ENCODE results near the gene SHC1. TPM values are rescaled to one million over a fixed set of nuclear protein-coding genes. Genes with fewer than 3 reads are reported as not detected.

The SHC1 gene
- total RNA-seq, 1 donor from 2014 or later = 68.0 TPM

DNA sequence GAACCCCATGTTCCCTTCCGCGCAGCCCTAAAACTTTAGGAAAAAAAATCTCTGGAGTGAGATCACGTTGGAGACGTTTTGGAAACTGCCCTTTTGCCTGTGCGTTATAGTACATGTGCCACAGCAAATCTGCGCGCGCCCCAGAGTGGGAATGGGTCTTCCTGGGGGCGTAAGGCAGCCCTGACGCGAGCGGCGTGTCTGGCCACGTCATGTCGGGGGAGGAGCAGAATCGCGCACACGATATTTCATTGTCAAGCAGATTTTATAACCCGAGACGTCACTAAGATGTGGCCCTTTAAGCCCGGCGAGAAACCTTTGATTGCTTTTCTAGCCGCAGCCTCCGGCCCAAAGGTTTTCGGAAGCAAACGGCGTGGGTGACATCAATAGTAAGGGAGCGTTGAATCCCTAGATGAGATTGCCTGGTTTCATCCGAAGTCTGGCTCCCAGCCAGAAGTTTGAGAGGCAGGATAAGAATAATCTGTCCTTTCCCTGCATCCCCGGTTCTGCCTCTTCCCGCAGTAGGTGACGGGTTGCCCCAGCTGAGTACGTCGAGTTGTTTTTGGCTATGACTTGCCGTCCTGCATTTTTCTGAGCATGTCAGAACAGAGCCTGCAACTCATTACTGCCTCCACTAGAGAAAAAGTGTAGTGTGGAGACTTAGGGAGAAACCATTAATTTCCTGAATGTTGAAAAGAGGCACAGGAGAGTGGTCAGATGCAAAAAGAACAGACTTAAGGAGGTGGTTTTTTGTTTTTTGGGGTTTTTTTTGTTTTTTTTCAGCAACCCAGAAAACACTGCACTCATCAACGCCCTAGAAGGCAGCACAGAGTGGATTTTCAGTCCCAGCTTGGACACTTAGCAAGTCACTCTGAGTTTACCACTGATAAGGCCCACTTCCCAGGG, 33.2 kb downstream of the SHC1 start:
- peak; percentile 69 for ATAC-seq

DNA sequence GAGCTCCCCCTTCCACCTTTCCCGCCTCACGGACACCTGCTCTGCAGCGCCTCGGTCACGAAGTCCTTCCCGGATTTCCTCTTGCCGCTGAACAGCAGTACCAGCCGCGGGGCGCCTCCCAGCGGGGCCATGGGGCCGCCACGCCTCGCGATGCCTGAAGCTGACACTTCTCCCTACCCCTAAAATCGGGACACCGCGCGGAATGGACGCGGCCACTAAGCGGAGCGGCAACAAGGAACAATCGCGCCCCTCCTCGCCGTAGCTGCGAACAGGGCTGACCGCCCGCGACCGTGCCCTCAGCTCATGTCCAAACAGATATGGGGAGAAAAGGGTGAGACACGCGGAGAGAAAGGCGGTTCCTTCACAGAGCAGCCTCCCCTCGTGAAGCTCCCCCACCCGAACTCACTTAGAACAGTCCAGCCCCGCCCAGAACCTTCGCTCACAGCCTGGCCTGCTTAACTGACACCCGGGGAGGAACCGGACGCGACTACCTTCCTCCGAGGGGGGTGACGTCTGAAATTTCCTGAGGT, 33.9 kb downstream of the SHC1 start, which contains the start of gene PMVK:
PMVK (minus strand) TSS at position 165 of the 530 bp plus-strand sequence; CDS start at position 131, 34 bp downstream.
- peak; percentile 83 for ATAC-seq

DNA sequence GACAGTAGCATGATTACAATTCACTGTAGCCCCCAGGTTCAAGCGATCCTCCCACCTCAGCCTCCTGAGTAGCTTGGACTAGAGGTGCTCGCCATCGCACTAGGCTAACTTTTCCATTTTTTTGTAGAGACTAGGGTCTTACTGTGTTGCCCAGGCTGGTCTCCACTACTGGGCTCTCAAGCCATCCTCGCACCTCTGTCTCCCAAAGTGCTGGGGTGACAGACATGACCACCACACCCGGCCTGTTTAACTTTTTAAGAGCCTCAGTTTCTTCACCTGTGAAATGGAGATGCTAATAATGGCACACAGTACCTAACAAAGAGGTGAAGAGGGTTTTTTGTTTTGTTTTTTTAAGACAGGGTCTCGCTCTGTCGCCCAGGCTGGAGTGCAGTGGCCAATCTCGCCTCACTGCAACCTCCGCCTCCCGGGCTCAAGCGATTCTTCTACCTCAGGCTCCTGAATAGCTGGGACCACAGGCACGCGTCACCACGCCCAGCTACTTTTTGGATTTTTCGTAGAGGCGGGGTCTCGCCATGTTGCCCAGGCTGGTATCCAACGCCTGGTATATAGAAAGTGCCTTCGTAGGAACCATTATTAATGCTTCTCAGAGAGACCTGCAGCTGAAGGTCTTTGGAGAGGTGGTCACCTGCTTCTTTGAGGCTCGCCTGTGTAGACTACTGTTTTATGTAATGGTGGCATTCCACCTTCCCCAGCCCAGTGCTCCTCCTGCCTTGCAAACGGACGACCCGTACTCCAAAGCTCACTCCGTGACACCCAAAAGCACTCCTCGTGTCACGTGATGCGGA, 34.6 kb downstream of the SHC1 start:
- no peak for ATAC-seq

DNA sequence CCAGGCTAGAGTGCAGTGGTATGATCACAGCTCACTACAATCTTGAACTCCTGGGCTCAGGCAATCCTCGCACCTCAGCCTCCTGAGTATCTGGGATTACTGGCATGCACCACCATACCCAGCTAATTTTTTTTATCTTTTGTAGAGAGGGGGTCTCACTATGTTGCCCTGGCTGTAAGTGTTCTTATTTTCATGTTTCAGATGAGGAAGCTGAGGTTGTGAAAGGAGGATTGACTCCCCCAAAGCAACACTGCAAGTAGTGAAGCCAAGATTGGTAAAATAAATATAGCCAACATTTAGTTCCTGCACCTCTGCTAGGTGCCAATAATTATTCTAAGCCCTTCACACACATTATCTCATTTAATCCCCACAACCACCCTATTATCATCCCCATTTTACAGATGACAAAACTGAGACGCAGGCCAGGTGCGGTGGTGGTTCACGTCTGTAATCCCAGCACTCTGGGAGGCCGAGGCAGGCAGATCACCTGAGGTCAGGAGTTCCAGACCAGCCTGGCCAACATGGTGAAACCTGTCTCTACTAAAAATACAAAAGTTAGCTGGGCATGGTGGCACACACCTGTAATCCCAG, 36.1 kb downstream of the SHC1 start:
- ATAC-seq = no peak

DNA sequence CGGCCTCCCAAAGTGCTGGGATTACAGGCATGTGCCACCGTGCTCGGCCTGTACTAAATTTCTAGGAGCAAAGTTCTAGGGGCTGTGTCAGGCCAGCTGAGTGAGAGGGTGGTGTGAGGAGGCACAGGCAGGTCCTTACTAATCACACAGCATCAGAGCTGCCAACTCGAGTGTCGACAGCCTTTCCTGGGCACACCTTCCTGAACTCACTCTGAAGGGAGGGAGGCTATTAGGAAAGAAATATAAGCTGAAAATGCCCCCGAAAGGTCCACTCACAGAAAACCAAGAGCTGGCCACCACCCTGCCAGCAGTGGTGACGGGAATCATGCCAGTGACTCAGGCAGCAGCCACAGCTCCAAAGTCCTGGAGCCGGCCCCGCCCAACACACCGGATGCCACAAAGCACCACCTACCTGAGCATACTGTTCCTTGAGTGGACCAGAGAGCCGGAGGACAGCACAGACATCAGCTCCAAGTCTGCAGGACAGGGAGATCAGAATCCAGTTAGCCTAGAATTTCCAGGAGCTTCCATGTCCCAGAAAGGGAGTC, 38.5 kb downstream of the SHC1 start:
- peak; percentile 58 for ATAC-seq

DNA sequence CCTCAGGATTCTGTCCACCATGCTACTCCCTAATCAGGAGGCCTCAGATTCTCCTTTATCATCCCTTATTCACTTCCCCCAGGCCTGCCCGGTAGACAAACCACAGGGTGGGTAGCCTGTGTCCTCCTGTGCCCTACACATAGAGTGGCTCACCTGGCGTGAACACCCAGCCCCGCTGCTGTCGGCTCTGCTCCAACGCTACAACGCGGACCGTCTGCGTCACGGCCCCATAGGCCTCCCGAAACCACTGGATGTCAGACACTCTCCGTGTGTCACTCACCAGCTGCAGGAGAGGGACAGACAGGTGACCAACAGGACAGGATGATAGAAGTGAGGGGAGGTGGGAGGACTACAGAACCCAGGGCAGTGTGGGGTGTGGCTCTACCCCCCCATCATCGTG, 44.3 kb downstream of the SHC1 start:
- no peak for ATAC-seq

DNA sequence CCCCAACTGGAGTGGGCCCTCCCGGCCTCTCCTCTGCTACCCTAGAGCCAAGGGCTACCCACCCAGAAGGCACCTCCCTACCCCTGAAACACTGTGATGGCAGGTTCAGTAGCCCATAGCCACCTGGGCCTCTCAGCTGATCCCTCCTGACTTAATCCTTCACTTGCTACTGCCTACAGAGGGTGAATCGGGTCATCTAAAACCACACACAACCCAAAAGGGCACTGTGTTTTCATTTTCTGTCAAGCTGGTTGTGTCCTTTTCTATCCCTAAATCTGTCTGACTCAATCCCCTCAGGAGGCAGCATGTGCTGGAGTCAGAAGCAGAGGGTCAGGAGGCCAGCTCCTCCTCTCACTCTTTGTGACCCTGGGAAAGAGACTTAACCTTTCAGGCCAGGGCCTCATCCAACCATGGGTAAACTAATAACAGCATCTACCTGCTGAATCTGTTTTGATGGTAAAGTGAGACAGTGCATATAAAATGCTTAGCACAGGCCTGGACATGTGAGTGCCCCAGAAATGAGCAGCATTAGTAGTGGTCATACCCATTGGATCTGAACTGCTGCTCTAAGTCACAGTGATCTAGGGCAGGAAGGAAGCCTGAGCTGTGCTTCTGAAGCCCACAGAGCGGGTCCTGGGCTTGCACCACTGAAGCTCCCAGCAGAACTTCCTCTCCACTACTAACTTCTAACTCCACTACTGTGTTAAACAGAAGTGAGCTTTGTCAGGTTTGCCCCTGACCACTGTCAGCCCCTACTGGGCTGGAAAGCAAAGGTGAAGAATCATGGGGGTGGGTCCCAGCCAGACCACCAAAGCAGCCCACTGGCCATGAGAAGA, 45.0 kb downstream of the SHC1 start:
- ATAC-seq = no peak

DNA sequence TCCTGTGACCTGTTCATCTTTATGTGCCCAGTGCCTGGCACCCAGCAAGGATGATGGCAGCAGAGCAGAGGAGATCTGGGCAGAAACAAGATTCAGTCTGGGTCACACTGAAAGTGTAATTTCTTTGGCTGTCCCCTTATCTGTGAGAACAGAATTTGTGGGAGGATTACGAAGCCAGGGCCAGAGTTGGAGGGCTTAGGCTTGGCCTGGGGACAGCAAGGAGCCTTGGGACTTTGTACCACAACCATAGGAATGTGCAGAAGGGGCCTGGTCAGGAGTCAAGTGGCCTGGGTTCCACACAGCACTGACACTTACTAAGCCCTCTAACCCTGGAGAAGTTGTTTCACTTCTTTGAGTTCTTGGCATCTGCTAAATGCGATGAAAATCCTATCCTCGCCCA, 46.9 kb downstream of the SHC1 start:
- ATAC-seq = no peak

DNA sequence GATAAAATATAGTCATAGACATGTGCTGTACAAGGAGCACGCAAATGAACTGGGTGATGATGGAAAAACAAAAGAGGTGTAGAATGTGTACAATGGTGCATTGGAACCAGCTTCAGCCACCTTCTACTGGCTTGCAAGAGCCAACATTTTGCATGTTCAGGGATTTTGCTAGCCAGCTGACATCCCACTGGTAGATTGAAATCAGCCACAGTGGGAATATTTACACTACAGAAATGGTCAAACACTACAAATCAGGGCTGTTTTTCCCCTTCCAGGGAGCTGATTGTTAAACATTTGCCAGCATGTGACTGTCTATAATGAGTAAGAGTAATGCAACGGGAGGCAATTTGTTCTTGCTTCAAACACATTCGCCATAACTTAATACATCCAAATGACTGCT, 57.3 kb downstream of the SHC1 start:
- ATAC-seq = no peak

DNA sequence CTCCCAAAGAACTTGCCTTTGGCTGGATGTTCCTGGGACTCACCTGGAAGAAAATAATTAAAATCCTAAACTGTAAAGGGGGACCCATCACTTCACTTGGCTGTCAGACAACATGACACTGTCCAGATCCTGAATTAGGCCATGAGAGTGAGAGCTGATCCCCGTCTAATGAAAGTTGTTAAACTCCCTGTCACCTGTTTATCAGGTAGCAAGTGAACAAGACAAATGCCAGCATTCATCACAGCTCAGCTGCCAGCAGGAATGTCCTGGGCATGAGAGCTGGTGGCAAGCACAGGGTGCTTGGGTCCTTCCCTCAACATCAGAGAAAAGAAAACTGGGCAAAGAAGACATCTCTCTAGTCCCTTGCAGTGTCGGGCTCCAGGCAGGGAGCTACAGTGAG, 57.8 kb downstream of the SHC1 start:
- ATAC-seq = no peak

Other genes with a start within 250 kb of the SHC1 start
- gene KCNN3, start 100.5 kb downstream of the SHC1 start, total RNA-seq = 0.28 TPM
- gene PMVK, start 34.0 kb downstream of the SHC1 start, total RNA-seq = 55.6 TPM
- gene PBXIP1, start 14.6 kb downstream of the SHC1 start, total RNA-seq = 9.2 TPM
- gene PYGO2, start 9.0 kb downstream of the SHC1 start, total RNA-seq = 17.3 TPM
- 74.5 TPM for gene CKS1B, start 3.9 kb upstream of the SHC1 start, total RNA-seq
- gene FLAD1, start 12.6 kb upstream of the SHC1 start, total RNA-seq = 29.6 TPM
- gene LENEP, start 22.8 kb upstream of the SHC1 start, total RNA-seq = not detected
- 132 TPM for gene ZBTB7B, start 32.1 kb upstream of the SHC1 start, total RNA-seq
- gene DCST2, start 63.0 kb upstream of the SHC1 start, total RNA-seq = 1.3 TPM
- gene DCST1, start 63.1 kb upstream of the SHC1 start, total RNA-seq = 0.32 TPM
- gene ADAM15, start 80.6 kb upstream of the SHC1 start, total RNA-seq = 167 TPM
- 12.1 TPM for gene EFNA4, start 93.0 kb upstream of the SHC1 start, total RNA-seq
- gene EFNA3, start 108.1 kb upstream of the SHC1 start, total RNA-seq = 20.6 TPM
- 40.9 TPM for gene EFNA1, start 157.1 kb upstream of the SHC1 start, total RNA-seq
- 42.9 TPM for gene SLC50A1, start 165.1 kb upstream of the SHC1 start, total RNA-seq
- 62.4 TPM for gene DPM3, start 169.8 kb upstream of the SHC1 start, total RNA-seq
- gene KRTCAP2, start 202.6 kb upstream of the SHC1 start, total RNA-seq = 111 TPM
- 0.12 TPM for gene TRIM46, start 203.1 kb upstream of the SHC1 start, total RNA-seq
- gene THBS3, start 237.2 kb upstream of the SHC1 start, total RNA-seq = 14.5 TPM
- 36.5 TPM for gene MTX1, start 237.9 kb upstream of the SHC1 start, total RNA-seq

All from esophagus mucosa (tissue), 1 donor.